BJ (cell line): ENCODE data around the gene GPR84. TPM values are rescaled to one million over a fixed set of nuclear protein-coding genes. Genes with fewer than 3 reads are reported as not detected.

ENCODE experiments used
- CTCF ChIA-PET: fragments of 350-600 bp; formaldehyde crosslinking; extraction: SDS; loops from one replicate; lab custom pipeline; 2021; ENCODE audit warnings: antibody characterized with exemption, inconsistent platforms; lab: Yijun Ruan, JAX
- POLR2A ChIA-PET: fragments of 300-600 bp; sonication (Branson Sonifier 250); formaldehyde crosslinking; extraction: SDS; loops from one replicate; lab custom pipeline; 2021; ENCODE audit warnings: antibody characterized with exemption; lab: Charles Lee
- DNase-seq: peaks from one replicate; pipeline ENCODE4 v3.0.0-alpha.2; 2011; ENCODE audit warnings: low read depth
- H3K27me3 ChIP-seq: 2 replicates; pipeline ENCODE4 v1.6.0; 2011; ENCODE audit warnings: low read length; ENCODE audit not compliant: control insufficient read depth, insufficient read depth
- H3K36me3 ChIP-seq: 2 replicates; pipeline ENCODE4 v1.5.1; 2011; ENCODE audit warnings: low read length; ENCODE audit not compliant: control insufficient read depth, insufficient read depth
- H3K4me3 ChIP-seq: 2 replicates; pipeline ENCODE4 v1.5.1; 2011; ENCODE audit warnings: low read depth, mild to moderate bottlenecking, control low read depth, low read length
- CTCF ChIP-seq: IDR thresholded peaks from 2 replicates; pipeline ENCODE4 v1.5.1; 2011; ENCODE audit warnings: low read depth, mild to moderate bottlenecking, control low read depth, inconsistent platforms, low read length, moderate library complexity; ENCODE audit not compliant: insufficient read depth
- polyA plus RNA-seq: library from polyadenylated mRNA; depleted of rRNA; stranded (reverse); fragments of >200 nt; gene quantifications from 2 replicates; pipeline ENCODE4 v1.2.3, GENCODE V29; 2011

Gene GPR84
- polyA plus RNA-seq, 1 experiment = not detected

- no peaks in the 10 kb centered on the region for H3K27me3 ChIP-seq
- no peak for DNase-seq
- peaks cover 52% of the 10 kb centered on the region for H3K36me3 ChIP-seq
- ChIA-PET CTCF (interaction anchor here (0.6 to 12.3 kb wide), 5 partner anchors 9 to 41 kb away, joined by 3 to 643 read pairs (median 3); no protein-coding TSS in a partner anchor), POLR2A (no interaction called here)
- no peak for TF ChIP-seq CTCF
- no peak overlapping the region for H3K4me3 ChIP-seq
Observed at GRCh38 chr12:54397157-54397556, 32.9 kb upstream of the GPR84 start.

GRCh38 chr12:54395545-54395944, 31.3 kb upstream of the GPR84 start:
- no peak overlapping the region for H3K4me3 ChIP-seq
- no peaks in the 10 kb centered on the region for H3K27me3 ChIP-seq
- DNase-seq = no peak
- POLR2A ChIA-PET = no interaction called here
- CTCF ChIA-PET = interaction anchor here (0.6 to 12.3 kb wide), 10 partner anchors 9 to 210 kb away, joined by 3 to 643 read pairs (median 4); no protein-coding TSS in a partner anchor
- no peak for TF ChIP-seq CTCF
- H3K36me3 ChIP-seq = peaks cover 37% of the 10 kb centered on the region

GRCh38 chr12:54394986-54395385, 30.7 kb upstream of the GPR84 start:
- Histone ChIP-seq H3K4me3 (no peak overlapping the region), H3K27me3 (no peaks in the 10 kb centered on the region), H3K36me3 (peaks cover 36% of the 10 kb centered on the region)
- no peak for DNase-seq
- ChIA-PET CTCF (interaction anchor here (0.8 to 12.3 kb wide), 4 partner anchors 13 to 43 kb away, joined by 3 to 643 read pairs (median 4); no protein-coding TSS in a partner anchor), POLR2A (no interaction called here)
- no peak for TF ChIP-seq CTCF

- ChIA-PET POLR2A (no interaction called here), CTCF (interaction anchor here (1.0 to 5.2 kb wide), 8 partner anchors 9 to 45 kb away, joined by 3 to 53 read pairs (median 6); partner anchors contain the start of gene ZNF385A)
- TF ChIP-seq CTCF = peak; percentile 62
- no peaks in the 10 kb centered on the region for H3K27me3 ChIP-seq
- H3K36me3 ChIP-seq = peaks cover 31% of the 10 kb centered on the region
- DNase-seq = no peak
- H3K4me3 ChIP-seq = no peak overlapping the region
Observed at GRCh38 chr12:54394281-54394719, 30.0 kb upstream of the GPR84 start.

- Histone ChIP-seq H3K27me3 (no peaks in the 10 kb centered on the region), H3K4me3 (no peak overlapping the region), H3K36me3 (peaks cover 31% of the 10 kb centered on the region)
- POLR2A ChIA-PET = no interaction called here
- DNase-seq = no peak
- no peak for TF ChIP-seq CTCF
- CTCF ChIA-PET = interaction anchor here (0.6 to 5.2 kb wide), 14 partner anchors 9 to 50 kb away, joined by 3 to 53 read pairs (median 4); partner anchors contain the start of gene ZNF385A
Observed at GRCh38 chr12:54393743-54394142, 29.5 kb upstream of the GPR84 start.
